GM18526 (cell line): ENCODE measurements around the gene NACAD.

Source experiments
- POLR2A ChIP-seq: IDR thresholded peaks from 3 replicates; pipeline ENCODE4 v1.6.1; 2011; ENCODE audit not compliant: insufficient read length; ENCODE audit errors: extremely low read depth

The NACAD gene

GRCh38 chr7:45065031-45065995 is 23.5 kb downstream of the NACAD start:
- no peak for TF ChIP-seq POLR2A

GRCh38 chr7:45064047-45064725 is 24.6 kb downstream of the NACAD start:
- no peak for TF ChIP-seq POLR2A

GRCh38 chr7:45061806-45062425 is 26.9 kb downstream of the NACAD start:
- TF ChIP-seq POLR2A = no peak

GRCh38 chr7:45061352-45061751 is 27.4 kb downstream of the NACAD start:
- no peak for TF ChIP-seq POLR2A

- TF ChIP-seq POLR2A = no peak
Observed at GRCh38 chr7:45060295-45060694, 28.5 kb downstream of the NACAD start.

GRCh38 chr7:45057878-45058277 is 30.9 kb downstream of the NACAD start:
- no peak for TF ChIP-seq POLR2A

- TF ChIP-seq POLR2A = no peak
Observed at GRCh38 chr7:45055594-45056219, 33.1 kb downstream of the NACAD start.

GRCh38 chr7:45055016-45055415 is 33.8 kb downstream of the NACAD start:
- no peak for TF ChIP-seq POLR2A

- TF ChIP-seq POLR2A = no peak
Observed at GRCh38 chr7:45054442-45054841, 34.3 kb downstream of the NACAD start.

- no peak for TF ChIP-seq POLR2A
Observed at GRCh38 chr7:45053941-45054340, 34.8 kb downstream of the NACAD start.

GRCh38 chr7:45053401-45053800 is 35.4 kb downstream of the NACAD start:
- no peak for TF ChIP-seq POLR2A

GRCh38 chr7:45052011-45052410 is 36.8 kb downstream of the NACAD start:
- TF ChIP-seq POLR2A = no peak

- TF ChIP-seq POLR2A = no peak
Observed at GRCh38 chr7:45050198-45050597, 38.6 kb downstream of the NACAD start.

- TF ChIP-seq POLR2A = no peak
Observed at GRCh38 chr7:45048748-45049147, 40.0 kb downstream of the NACAD start.

- TF ChIP-seq POLR2A = no peak
Observed at GRCh38 chr7:45044338-45044737, 44.4 kb downstream of the NACAD start.

GRCh38 chr7:45039106-45039505 is 49.7 kb downstream of the NACAD start:
- TF ChIP-seq POLR2A = no peak

GRCh38 chr7:45037876-45038275 is 50.9 kb downstream of the NACAD start:
- no peak for TF ChIP-seq POLR2A
